ENCODE results near the gene TP53INP2. TPM values are rescaled to one million over a fixed set of nuclear protein-coding genes. Genes with fewer than 3 reads are reported as not detected.

Gene TP53INP2
- total and polyA plus RNA-seq, 9 of the 15 experiments (the other 6 are each of a cell fraction or from before 2014, with no cell fraction given), result 0.43 to 5.0 (median 1.3) TPM

DNA sequence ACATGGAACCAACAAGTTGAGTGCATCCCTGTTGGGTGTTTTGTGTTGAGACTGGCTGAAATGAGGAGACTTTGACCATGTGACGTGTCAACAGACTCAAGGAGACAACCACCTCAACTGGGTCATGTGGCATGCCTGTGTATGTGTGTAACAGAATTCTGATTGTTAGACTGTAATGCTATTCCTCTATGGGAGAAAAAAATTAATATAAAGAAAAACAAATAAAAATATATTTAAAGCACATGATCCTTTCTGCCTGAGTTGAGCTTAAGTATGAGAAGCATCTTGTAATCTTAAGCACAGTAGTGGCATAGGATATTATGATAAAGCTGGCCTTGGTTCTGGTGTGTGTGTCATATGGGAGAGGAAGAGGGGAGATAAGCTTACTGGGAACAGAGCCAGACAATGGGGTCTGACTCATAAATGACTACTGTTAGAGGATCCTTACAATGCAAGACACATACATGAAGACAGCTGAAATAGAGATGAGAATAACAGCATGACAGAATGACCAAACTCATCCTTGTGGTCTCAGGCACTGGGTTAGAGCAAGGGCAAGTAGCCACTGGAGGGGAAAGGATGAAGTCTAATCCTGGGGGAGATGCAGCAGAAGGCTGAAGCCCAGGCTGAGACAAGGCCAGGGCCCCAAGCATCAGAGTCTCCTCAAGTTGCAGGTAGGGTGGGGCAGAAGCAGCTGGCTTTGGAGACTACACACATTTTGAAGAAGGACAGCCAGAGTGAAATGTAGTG lies 9.2 kb downstream of the TP53INP2 start (continued):
- TF ChIP-seq DIDO1 (tag; IDR thresholded peaks at IDR 0.05; ENCODE audit: low read depth), result no peak
- no peak; the same call in 1 of the 2 replicates for TF ChIP-seq CXXC5 (CRISPR knock-in tag; IDR thresholded peaks at IDR 0.05)
- 0 out of 4 replicates have a peak, but pooled peaks of 1 of the 2 experiments have one; percentile 15 for TF ChIP-seq MAZ (CRISPR knock-in tag; conservative IDR thresholded peaks at IDR 0.05 in 1 of 2, IDR thresholded peaks at IDR 0.05 in 1 of 2)
- TF ChIP-seq EZH2 (IDR thresholded peaks at IDR 0.05; ENCODE audit: borderline replicate concordance, low read depth, low read length), result no peak
- TF ChIP-seq, protein P1, sequence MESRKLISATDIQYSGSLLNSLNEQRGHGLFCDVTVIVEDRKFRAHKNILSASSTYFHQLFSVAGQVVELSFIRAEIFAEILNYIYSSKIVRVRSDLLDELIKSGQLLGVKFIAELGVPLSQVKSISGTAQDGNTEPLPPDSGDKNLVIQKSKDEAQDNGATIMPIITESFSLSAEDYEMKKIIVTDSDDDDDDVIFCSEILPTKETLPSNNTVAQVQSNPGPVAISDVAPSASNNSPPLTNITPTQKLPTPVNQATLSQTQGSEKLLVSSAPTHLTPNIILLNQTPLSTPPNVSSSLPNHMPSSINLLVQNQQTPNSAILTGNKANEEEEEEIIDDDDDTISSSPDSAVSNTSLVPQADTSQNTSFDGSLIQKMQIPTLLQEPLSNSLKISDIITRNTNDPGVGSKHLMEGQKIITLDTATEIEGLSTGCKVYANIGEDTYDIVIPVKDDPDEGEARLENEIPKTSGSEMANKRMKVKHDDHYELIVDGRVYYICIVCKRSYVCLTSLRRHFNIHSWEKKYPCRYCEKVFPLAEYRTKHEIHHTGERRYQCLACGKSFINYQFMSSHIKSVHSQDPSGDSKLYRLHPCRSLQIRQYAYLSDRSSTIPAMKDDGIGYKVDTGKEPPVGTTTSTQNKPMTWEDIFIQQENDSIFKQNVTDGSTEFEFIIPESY (CRISPR knock-in tag; IDR thresholded peaks at IDR 0.05), result no peak
- TF ChIP-seq ZBTB17 (CRISPR knock-in tag; IDR thresholded peaks at IDR 0.05), result no peak
- TF ChIP-seq ZNF3 (CRISPR knock-in tag; IDR thresholded peaks at IDR 0.05), result no peak
- TF ChIP-seq FOXJ3 (CRISPR knock-in tag; IDR thresholded peaks at IDR 0.05), result no peak
- TF ChIP-seq, protein P2, sequence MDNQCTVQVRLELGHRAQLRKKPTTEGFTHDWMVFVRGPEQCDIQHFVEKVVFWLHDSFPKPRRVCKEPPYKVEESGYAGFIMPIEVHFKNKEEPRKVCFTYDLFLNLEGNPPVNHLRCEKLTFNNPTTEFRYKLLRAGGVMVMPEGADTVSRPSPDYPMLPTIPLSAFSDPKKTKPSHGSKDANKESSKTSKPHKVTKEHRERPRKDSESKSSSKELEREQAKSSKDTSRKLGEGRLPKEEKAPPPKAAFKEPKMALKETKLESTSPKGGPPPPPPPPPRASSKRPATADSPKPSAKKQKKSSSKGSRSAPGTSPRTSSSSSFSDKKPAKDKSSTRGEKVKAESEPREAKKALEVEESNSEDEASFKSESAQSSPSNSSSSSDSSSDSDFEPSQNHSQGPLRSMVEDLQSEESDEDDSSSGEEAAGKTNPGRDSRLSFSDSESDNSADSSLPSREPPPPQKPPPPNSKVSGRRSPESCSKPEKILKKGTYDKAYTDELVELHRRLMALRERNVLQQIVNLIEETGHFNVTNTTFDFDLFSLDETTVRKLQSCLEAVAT (IDR thresholded peaks at IDR 0.05), result 0 out of 4 replicates have a peak, but pooled peaks of 1 of the 2 experiments have one; percentile 10
- TF ChIP-seq NR3C1 (CRISPR knock-in tag; IDR thresholded peaks at IDR 0.05), result no peak
- no peak for TF ChIP-seq ZNF232 (CRISPR knock-in tag; IDR thresholded peaks at IDR 0.05)
- TF ChIP-seq PCBP1 (IDR thresholded peaks at IDR 0.05; ENCODE audit: low read depth, low read length, poor library complexity, severe bottlenecking), result no peak
- TF ChIP-seq, protein P3, sequence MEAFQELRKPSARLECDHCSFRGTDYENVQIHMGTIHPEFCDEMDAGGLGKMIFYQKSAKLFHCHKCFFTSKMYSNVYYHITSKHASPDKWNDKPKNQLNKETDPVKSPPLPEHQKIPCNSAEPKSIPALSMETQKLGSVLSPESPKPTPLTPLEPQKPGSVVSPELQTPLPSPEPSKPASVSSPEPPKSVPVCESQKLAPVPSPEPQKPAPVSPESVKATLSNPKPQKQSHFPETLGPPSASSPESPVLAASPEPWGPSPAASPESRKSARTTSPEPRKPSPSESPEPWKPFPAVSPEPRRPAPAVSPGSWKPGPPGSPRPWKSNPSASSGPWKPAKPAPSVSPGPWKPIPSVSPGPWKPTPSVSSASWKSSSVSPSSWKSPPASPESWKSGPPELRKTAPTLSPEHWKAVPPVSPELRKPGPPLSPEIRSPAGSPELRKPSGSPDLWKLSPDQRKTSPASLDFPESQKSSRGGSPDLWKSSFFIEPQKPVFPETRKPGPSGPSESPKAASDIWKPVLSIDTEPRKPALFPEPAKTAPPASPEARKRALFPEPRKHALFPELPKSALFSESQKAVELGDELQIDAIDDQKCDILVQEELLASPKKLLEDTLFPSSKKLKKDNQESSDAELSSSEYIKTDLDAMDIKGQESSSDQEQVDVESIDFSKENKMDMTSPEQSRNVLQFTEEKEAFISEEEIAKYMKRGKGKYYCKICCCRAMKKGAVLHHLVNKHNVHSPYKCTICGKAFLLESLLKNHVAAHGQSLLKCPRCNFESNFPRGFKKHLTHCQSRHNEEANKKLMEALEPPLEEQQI (IDR thresholded peaks at IDR 0.05), result peak; percentile 69; the same call in 1 of the 2 replicates
- peak; percentile 59; the same call in 1 of the 2 replicates for TF ChIP-seq ESRRA (IDR thresholded peaks at IDR 0.05; ENCODE audit: borderline replicate concordance, low read depth)
- peak; percentile 57; the same call in 1 of the 2 replicates for TF ChIP-seq ZNF175 (CRISPR knock-in tag; IDR thresholded peaks at IDR 0.05; ENCODE audit: low read depth)
- TF ChIP-seq ZNF24 (IDR thresholded peaks at IDR 0.05), result no peak
- TF ChIP-seq ELF4 (CRISPR knock-in tag; IDR thresholded peaks at IDR 0.05), result peak; percentile 76; the same call in 1 of the 2 replicates
- no peak for TF ChIP-seq NCOA6 (IDR thresholded peaks at IDR 0.05)
- no peak for TF ChIP-seq HBP1 (CRISPR knock-in tag; IDR thresholded peaks at IDR 0.05)
- TF ChIP-seq WHSC1 (IDR thresholded peaks at IDR 0.05; ENCODE audit: low read length), result no peak
- no peak for TF ChIP-seq ARID2 (IDR thresholded peaks at IDR 0.05)
- TF ChIP-seq ZNF311 (CRISPR knock-in tag; IDR thresholded peaks at IDR 0.05), result no peak
